Hindlimb muscle (tissue), 1 donor: Measurements from ENCODE around the gene TTC32. TPM values are rescaled to one million over a fixed set of nuclear protein-coding genes. Genes with fewer than 3 reads are reported as not detected.

ENCODE experiments used
- DNase-seq: peaks from one replicate; pipeline ENCODE4 v3.0.0-alpha.2; 2013
- polyA plus RNA-seq: library from polyadenylated mRNA; unstranded; fragments of 120-200 nt; gene quantifications from one replicate; pipeline ENCODE4 v1.2.1, GENCODE V29; 2013; ENCODE audit not compliant: insufficient read length

The TTC32 gene
- polyA plus RNA-seq, 1 donor: 15.1 TPM

- DNase-seq: no peak
Observed at GRCh38 chr2:19874726-19875125, 27.1 kb downstream of the TTC32 start.

- no peak for DNase-seq
Observed at GRCh38 chr2:19873014-19873413, 28.8 kb downstream of the TTC32 start.

- DNase-seq: no peak
Observed at GRCh38 chr2:19872302-19872701, 29.5 kb downstream of the TTC32 start.

- no peak for DNase-seq
Observed at GRCh38 chr2:19871836-19872235, 29.9 kb downstream of the TTC32 start.

GRCh38 chr2:19870792-19871191 lies 31.0 kb downstream of the TTC32 start:
- no peak for DNase-seq

GRCh38 chr2:19868701-19869580 lies 32.8 kb downstream of the TTC32 start:
- DNase-seq: peak; percentile 73

- no peak for DNase-seq
Observed at GRCh38 chr2:19868224-19868623, 33.6 kb downstream of the TTC32 start.

GRCh38 chr2:19866771-19867170 lies 35.0 kb downstream of the TTC32 start:
- DNase-seq: no peak

GRCh38 chr2:19865151-19865550 lies 36.6 kb downstream of the TTC32 start:
- DNase-seq: no peak

GRCh38 chr2:19864381-19864780 lies 37.4 kb downstream of the TTC32 start:
- DNase-seq: no peak

GRCh38 chr2:19863303-19864041 lies 38.3 kb downstream of the TTC32 start:
- peak; percentile 70 for DNase-seq

GRCh38 chr2:19861813-19862212 lies 40.0 kb downstream of the TTC32 start:
- DNase-seq: no peak

- no peak for DNase-seq
Observed at GRCh38 chr2:19860022-19860421, 41.8 kb downstream of the TTC32 start.

- no peak for DNase-seq
Observed at GRCh38 chr2:19859565-19859964, 42.2 kb downstream of the TTC32 start.

- no peak for DNase-seq
Observed at GRCh38 chr2:19857806-19858205, 44.0 kb downstream of the TTC32 start.

- no peak for DNase-seq
Observed at GRCh38 chr2:19857100-19857499, 44.7 kb downstream of the TTC32 start.

- peak; percentile 11 for DNase-seq
Observed at GRCh38 chr2:19855542-19856431, 46.0 kb downstream of the TTC32 start.

GRCh38 chr2:19854596-19855541 lies 46.9 kb downstream of the TTC32 start:
- DNase-seq: no peak

- DNase-seq: no peak
Observed at GRCh38 chr2:19851116-19851695, 50.6 kb downstream of the TTC32 start.

- DNase-seq: no peak
Observed at GRCh38 chr2:19850056-19851050, 51.4 kb downstream of the TTC32 start.
